GM12878 (cell line): ENCODE data around the gene SHC1. TPM values are rescaled to one million over a fixed set of nuclear protein-coding genes. Genes with fewer than 3 reads are reported as not detected.

ENCODE experiments used
- BHLHE40 ChIP-seq, 2 experiments: fragments of 450-650 bp in 1 of 2; IDR thresholded peaks; 2 replicates each; pipeline ENCODE4 v1.6.1; 2011 to 2017; ENCODE audit warnings: low read depth in 2 of 2, borderline replicate concordance in 1 of 2, improper control_type of control experiment in 1 of 2, low read length in 1 of 2, mild to moderate bottlenecking in 1 of 2
- CHD4 ChIP-seq: fragments of 200-600 bp; sonication (generic); IDR thresholded peaks from 2 replicates; pipeline ENCODE4 v1.6.1; 2016; ENCODE audit warnings: mild to moderate bottlenecking
- DPF2 ChIP-seq: fragments of 450-650 bp; IDR thresholded peaks from 2 replicates; pipeline ENCODE4 v1.6.1; 2017; ENCODE audit warnings: mild to moderate bottlenecking
- FOXM1 ChIP-seq: IDR thresholded peaks from 2 replicates; pipeline ENCODE4 v1.6.1; 2012; ENCODE audit warnings: low read depth, mild to moderate bottlenecking, inconsistent platforms, low read length, moderate library complexity
- HDAC2 ChIP-seq: fragments of 200-600 bp; sonication (generic); IDR thresholded peaks from 2 replicates; pipeline ENCODE4 v1.6.1; 2017
- JUNB ChIP-seq: IDR thresholded peaks from 2 replicates; pipeline ENCODE4 v1.6.1; 2016; ENCODE audit warnings: antibody characterized with exemption, mild to moderate bottlenecking
- MTA2 ChIP-seq: fragments of 450-650 bp; IDR thresholded peaks from 2 replicates; pipeline ENCODE4 v1.6.1; 2016; ENCODE audit warnings: low read depth, mild to moderate bottlenecking, moderate library complexity
- NBN ChIP-seq: fragments of 450-650 bp; IDR thresholded peaks from 2 replicates; pipeline ENCODE4 v1.6.1; 2016
- RB1 ChIP-seq: fragments of 450-650 bp; formaldehyde crosslinking; IDR thresholded peaks from 2 replicates; pipeline ENCODE4 v1.6.1; 2017; ENCODE audit warnings: mild to moderate bottlenecking, borderline replicate concordance
- RCOR1 ChIP-seq: conservative IDR thresholded peaks from 2 replicates; pipeline ENCODE4 v1.6.1; 2012; ENCODE audit warnings: low read depth, low read length, improper control_type of control experiment
- SIX5 ChIP-seq: IDR thresholded peaks from 2 replicates; pipeline ENCODE4 v1.6.1; 2011; ENCODE audit warnings: mild to moderate bottlenecking, low read depth, low read length, moderate library complexity; ENCODE audit not compliant: severe bottlenecking
- SMC3 ChIP-seq: IDR thresholded peaks from 2 replicates; pipeline ENCODE4 v1.6.1; 2011; ENCODE audit warnings: low read length, improper control_type of control experiment, borderline replicate concordance
- SREBF2 ChIP-seq: IDR thresholded peaks from 2 replicates; pipeline ENCODE4 v1.6.1; 2012; ENCODE audit warnings: mild to moderate bottlenecking, low read length
- polyA plus RNA-seq, 11 experiments: library from polyadenylated mRNA; depleted of rRNA in 4 of 11; unstranded in 6 of 11; stranded (reverse) in 5 of 11; fragments of >200 nt; fragmentation: Nextera tagmentation in 4 of 11; fragmentation: Illumina TruSeq in 1 of 11; extraction: Ambion mirVana in 4 of 11; extraction: Trizol in 1 of 11; gene quantifications; 1 replicate in 1 of 11; 2 replicates in 10 of 11; pipeline versions ENCODE4 v1.2.1 to v1.2.3, GENCODE V29; 2011 to 2016; ENCODE audit warnings: inconsistent platforms in 2 of 11, missing spikeins in 2 of 11, low read depth in 1 of 11
- total RNA-seq, 4 experiments: library from RNA; depleted of rRNA in 3 of 4; stranded (reverse); fragments of >200 nt in 3 of 4; fragmentation: Illumina TruSeq in 1 of 4; extraction: Trizol in 1 of 4; gene quantifications; 2 replicates each; pipeline versions ENCODE4 v1.2.1 to v1.2.3, GENCODE V29; 2013 to 2021
- TF ChIP-seq, protein P1 (sequence below): IDR thresholded peaks from 2 replicates; pipeline ENCODE4 v1.6.1; 2012; ENCODE audit warnings: low read depth, low read length, improper control_type of control experiment
- TF ChIP-seq, protein P2 (sequence below): IDR thresholded peaks from 2 replicates; pipeline ENCODE4 v1.6.1; 2012; ENCODE audit warnings: low read length, inconsistent platforms
- TF ChIP-seq, protein P3 (sequence below): fragments of 450-650 bp; IDR thresholded peaks from 2 replicates; pipeline ENCODE4 v1.6.1; 2017; ENCODE audit warnings: borderline replicate concordance
- TF ChIP-seq, protein P4 (sequence below): fragments of 450-650 bp; IDR thresholded peaks from 2 replicates; pipeline ENCODE4 v1.6.1; 2017; ENCODE audit warnings: mild to moderate bottlenecking, moderate library complexity
- TF ChIP-seq, protein P5 (sequence below): fragments of 450-650 bp; conservative IDR thresholded peaks from 2 replicates; pipeline ENCODE4 v1.6.1; 2017; ENCODE audit warnings: mild to moderate bottlenecking, moderate library complexity
- TF ChIP-seq, protein P6 (sequence below): fragments of 150-350 bp; IDR thresholded peaks from 2 replicates; pipeline ENCODE4 v1.6.1; 2014; ENCODE audit warnings: mild to moderate bottlenecking, low read depth, low read length

SHC1 gene
- total and polyA plus RNA-seq, 10 of the 15 experiments (the other 5 are each of a cell fraction or from before 2014, with no cell fraction given): 2.6 to 49.3 (median 25.2) TPM

DNA sequence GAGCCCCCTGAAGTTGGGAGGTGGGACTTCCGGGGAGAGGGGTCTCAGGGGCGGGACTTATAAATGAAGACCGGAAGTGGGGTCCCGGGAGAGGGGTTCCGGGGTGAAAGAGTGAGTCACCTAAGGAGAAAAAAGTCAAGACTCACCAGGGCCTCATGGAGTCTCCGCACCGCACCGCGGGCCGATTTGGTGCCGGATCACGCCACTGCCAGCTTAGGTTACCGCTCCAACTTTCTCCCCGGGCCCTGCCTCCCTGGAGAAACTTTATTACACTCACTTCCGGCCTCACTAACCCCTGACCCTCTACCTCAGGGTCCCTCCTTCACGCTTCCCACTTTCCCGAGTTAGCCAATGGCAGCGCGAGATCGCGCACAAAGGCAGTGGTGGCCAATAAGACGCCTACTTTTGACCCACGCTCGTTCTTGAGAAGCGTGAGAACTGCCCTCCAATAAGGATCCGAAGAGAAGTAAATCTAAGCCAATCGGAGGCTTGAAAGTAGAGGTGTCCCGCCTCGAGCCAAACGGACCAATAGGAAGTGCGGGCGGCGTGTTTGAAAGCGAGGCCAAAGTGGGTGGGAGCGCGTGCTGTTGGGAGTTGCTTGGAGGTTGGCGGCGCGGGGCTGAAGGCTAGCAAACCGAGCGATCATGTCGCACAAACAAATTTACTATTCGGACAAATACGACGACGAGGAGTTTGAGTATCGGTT lies 3.7 kb upstream of the SHC1 start, which contains the start of gene CKS1B (continued):
- TF ChIP-seq RB1: peak; percentile 59; the same call in 1 of the 2 replicates
- TF ChIP-seq, protein P1, sequence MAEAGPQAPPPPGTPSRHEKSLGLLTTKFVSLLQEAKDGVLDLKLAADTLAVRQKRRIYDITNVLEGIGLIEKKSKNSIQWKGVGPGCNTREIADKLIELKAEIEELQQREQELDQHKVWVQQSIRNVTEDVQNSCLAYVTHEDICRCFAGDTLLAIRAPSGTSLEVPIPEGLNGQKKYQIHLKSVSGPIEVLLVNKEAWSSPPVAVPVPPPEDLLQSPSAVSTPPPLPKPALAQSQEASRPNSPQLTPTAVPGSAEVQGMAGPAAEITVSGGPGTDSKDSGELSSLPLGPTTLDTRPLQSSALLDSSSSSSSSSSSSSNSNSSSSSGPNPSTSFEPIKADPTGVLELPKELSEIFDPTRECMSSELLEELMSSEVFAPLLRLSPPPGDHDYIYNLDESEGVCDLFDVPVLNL: peak; percentile 99
- no peak for TF ChIP-seq SREBF2
- peak; percentile 99 for TF ChIP-seq HDAC2
- TF ChIP-seq FOXM1: peak; percentile 93
- TF ChIP-seq DPF2: peak; percentile 5; the same call in 1 of the 2 replicates
- TF ChIP-seq SMC3: no peak
- TF ChIP-seq, protein P2, sequence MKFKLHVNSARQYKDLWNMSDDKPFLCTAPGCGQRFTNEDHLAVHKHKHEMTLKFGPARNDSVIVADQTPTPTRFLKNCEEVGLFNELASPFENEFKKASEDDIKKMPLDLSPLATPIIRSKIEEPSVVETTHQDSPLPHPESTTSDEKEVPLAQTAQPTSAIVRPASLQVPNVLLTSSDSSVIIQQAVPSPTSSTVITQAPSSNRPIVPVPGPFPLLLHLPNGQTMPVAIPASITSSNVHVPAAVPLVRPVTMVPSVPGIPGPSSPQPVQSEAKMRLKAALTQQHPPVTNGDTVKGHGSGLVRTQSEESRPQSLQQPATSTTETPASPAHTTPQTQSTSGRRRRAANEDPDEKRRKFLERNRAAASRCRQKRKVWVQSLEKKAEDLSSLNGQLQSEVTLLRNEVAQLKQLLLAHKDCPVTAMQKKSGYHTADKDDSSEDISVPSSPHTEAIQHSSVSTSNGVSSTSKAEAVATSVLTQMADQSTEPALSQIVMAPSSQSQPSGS: no peak
- no peak; the same call in 1 of the 2 replicates for TF ChIP-seq JUNB
- TF ChIP-seq MTA2: peak; percentile 92
- peak; percentile 21 for TF ChIP-seq SIX5
- TF ChIP-seq, protein P3, sequence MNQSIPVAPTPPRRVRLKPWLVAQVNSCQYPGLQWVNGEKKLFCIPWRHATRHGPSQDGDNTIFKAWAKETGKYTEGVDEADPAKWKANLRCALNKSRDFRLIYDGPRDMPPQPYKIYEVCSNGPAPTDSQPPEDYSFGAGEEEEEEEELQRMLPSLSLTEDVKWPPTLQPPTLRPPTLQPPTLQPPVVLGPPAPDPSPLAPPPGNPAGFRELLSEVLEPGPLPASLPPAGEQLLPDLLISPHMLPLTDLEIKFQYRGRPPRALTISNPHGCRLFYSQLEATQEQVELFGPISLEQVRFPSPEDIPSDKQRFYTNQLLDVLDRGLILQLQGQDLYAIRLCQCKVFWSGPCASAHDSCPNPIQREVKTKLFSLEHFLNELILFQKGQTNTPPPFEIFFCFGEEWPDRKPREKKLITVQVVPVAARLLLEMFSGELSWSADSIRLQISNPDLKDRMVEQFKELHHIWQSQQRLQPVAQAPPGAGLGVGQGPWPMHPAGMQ: no peak
- TF ChIP-seq RCOR1: no peak
- no peak for TF ChIP-seq CHD4
- peak; percentile 92 for TF ChIP-seq NBN
- TF ChIP-seq, protein P4, sequence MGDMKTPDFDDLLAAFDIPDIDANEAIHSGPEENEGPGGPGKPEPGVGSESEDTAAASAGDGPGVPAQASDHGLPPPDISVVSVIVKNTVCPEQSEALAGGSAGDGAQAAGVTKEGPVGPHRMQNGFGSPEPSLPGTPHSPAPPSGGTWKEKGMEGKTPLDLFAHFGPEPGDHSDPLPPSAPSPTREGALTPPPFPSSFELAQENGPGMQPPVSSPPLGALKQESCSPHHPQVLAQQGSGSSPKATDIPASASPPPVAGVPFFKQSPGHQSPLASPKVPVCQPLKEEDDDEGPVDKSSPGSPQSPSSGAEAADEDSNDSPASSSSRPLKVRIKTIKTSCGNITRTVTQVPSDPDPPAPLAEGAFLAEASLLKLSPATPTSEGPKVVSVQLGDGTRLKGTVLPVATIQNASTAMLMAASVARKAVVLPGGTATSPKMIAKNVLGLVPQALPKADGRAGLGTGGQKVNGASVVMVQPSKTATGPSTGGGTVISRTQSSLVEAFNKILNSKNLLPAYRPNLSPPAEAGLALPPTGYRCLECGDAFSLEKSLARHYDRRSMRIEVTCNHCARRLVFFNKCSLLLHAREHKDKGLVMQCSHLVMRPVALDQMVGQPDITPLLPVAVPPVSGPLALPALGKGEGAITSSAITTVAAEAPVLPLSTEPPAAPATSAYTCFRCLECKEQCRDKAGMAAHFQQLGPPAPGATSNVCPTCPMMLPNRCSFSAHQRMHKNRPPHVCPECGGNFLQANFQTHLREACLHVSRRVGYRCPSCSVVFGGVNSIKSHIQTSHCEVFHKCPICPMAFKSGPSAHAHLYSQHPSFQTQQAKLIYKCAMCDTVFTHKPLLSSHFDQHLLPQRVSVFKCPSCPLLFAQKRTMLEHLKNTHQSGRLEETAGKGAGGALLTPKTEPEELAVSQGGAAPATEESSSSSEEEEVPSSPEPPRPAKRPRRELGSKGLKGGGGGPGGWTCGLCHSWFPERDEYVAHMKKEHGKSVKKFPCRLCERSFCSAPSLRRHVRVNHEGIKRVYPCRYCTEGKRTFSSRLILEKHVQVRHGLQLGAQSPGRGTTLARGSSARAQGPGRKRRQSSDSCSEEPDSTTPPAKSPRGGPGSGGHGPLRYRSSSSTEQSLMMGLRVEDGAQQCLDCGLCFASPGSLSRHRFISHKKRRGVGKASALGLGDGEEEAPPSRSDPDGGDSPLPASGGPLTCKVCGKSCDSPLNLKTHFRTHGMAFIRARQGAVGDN: no peak; the same call in none of the 2 replicates
- TF ChIP-seq, protein P5, sequence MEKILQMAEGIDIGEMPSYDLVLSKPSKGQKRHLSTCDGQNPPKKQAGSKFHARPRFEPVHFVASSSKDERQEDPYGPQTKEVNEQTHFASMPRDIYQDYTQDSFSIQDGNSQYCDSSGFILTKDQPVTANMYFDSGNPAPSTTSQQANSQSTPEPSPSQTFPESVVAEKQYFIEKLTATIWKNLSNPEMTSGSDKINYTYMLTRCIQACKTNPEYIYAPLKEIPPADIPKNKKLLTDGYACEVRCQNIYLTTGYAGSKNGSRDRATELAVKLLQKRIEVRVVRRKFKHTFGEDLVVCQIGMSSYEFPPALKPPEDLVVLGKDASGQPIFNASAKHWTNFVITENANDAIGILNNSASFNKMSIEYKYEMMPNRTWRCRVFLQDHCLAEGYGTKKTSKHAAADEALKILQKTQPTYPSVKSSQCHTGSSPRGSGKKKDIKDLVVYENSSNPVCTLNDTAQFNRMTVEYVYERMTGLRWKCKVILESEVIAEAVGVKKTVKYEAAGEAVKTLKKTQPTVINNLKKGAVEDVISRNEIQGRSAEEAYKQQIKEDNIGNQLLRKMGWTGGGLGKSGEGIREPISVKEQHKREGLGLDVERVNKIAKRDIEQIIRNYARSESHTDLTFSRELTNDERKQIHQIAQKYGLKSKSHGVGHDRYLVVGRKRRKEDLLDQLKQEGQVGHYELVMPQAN: peak; percentile 100
- TF ChIP-seq BHLHE40 (IDR thresholded peaks at IDR 0.05; ENCODE audit: borderline replicate concordance in 1 of 2, low read depth in 2 of 2, low read length in 1 of 2): peak; percentile 78 to 84; a peak in 3 of 4 replicates
- TF ChIP-seq, protein P6, sequence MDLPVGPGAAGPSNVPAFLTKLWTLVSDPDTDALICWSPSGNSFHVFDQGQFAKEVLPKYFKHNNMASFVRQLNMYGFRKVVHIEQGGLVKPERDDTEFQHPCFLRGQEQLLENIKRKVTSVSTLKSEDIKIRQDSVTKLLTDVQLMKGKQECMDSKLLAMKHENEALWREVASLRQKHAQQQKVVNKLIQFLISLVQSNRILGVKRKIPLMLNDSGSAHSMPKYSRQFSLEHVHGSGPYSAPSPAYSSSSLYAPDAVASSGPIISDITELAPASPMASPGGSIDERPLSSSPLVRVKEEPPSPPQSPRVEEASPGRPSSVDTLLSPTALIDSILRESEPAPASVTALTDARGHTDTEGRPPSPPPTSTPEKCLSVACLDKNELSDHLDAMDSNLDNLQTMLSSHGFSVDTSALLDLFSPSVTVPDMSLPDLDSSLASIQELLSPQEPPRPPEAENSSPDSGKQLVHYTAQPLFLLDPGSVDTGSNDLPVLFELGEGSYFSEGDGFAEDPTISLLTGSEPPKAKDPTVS: 0 out of 2 replicates have a peak, but pooled peaks have one; percentile 17
